Colonic mucosa (tissue), 4 donors: ENCODE results near the gene PRLHR. TPM values are rescaled to one million over a fixed set of nuclear protein-coding genes. Genes with fewer than 3 reads are reported as not detected.

Experiments
- DNase-seq: peaks from one replicate; pipeline ENCODE4 v3.0.0-alpha.2; 2020
- H3K27ac ChIP-seq: fragments of 200-600 bp; one replicate; pipeline ENCODE4 v1.8.0; 2021
- H3K27me3 ChIP-seq: fragments of 200-600 bp; one replicate; pipeline ENCODE4 v1.8.0; 2021
- H3K36me3 ChIP-seq: fragments of 200-600 bp; one replicate; pipeline ENCODE4 v1.8.0; 2021
- H3K4me1 ChIP-seq: fragments of 200-600 bp; one replicate; pipeline ENCODE4 v1.8.0; 2021; ENCODE audit warnings: mild to moderate bottlenecking
- H3K4me3 ChIP-seq: fragments of 200-600 bp; one replicate; pipeline ENCODE4 v1.8.0; 2021
- H3K9ac ChIP-seq, 2 donors: one replicate each; pipeline ENCODE4 v1.7.0; 2013; ENCODE audit warnings: control low read depth in 2 of 2, low read depth in 2 of 2, low read length in 2 of 2
- H3K9me3 ChIP-seq: fragments of 200-600 bp; one replicate; pipeline ENCODE4 v1.8.0; 2021
- intact Hi-C: fragments of 100-400 bp; cut with DNase I; formaldehyde crosslinking; loops from one replicate; pipeline ENCODE4 v1.14.1; 2022
- total RNA-seq, 2 donors: library from RNA; stranded (reverse); fragmentation: NEBNext Ultra II Directional in 1 of 2; extraction: Animal tissue kit (Norgen Biotek cat#: 25700) in 1 of 2; gene quantifications; one replicate each; pipeline ENCODE4 v1.2.1, GENCODE V29; 2021
- TF ChIP-seq, protein P1 (sequence below): fragments of 200-600 bp; IDR thresholded peaks from one replicate; pipeline ENCODE4 v1.8.0; 2022; ENCODE audit warnings: antibody characterized with exemption, mild to moderate bottlenecking
- donor health status: healthy.
- donor health status: DM: no; HTN: no; CAD: no.
- donor health status: DM: no; HTN: no; CAD: no.

Gene PRLHR
- total RNA-seq, 2 donors from 2014 or later = not detected

DNA sequence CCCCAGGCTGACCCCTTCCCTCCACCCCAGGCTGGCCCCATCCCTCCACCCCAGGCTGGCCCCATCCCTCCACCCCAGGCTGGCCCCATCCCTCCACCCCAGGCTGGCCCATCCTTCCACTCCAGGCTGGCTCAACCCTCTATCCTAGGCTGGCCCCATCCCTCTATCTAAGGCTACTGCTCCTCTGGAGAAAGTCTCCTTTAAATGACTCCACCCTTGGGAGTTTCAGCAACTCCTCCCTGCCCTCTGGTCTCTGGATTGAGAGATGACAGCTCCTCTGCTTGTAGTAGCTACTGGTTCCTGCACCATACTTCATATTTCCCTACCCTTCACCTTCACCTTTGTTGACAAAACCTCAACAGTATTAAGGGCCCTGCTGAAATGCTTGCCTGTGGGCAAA, 8.5 kb downstream of the PRLHR start:
- Histone ChIP-seq H3K9ac (no peak overlapping the region), H3K27ac (no peak overlapping the region), H3K36me3 (no peaks in the 10 kb centered on the region), H3K4me1 (no peaks in the 10 kb centered on the region), H3K9me3 (no peaks in the 10 kb centered on the region), H3K4me3 (no peak overlapping the region), H3K27me3 (no peaks in the 10 kb centered on the region)
- TF ChIP-seq, protein P1, sequence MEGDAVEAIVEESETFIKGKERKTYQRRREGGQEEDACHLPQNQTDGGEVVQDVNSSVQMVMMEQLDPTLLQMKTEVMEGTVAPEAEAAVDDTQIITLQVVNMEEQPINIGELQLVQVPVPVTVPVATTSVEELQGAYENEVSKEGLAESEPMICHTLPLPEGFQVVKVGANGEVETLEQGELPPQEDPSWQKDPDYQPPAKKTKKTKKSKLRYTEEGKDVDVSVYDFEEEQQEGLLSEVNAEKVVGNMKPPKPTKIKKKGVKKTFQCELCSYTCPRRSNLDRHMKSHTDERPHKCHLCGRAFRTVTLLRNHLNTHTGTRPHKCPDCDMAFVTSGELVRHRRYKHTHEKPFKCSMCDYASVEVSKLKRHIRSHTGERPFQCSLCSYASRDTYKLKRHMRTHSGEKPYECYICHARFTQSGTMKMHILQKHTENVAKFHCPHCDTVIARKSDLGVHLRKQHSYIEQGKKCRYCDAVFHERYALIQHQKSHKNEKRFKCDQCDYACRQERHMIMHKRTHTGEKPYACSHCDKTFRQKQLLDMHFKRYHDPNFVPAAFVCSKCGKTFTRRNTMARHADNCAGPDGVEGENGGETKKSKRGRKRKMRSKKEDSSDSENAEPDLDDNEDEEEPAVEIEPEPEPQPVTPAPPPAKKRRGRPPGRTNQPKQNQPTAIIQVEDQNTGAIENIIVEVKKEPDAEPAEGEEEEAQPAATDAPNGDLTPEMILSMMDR = no peak
- intact Hi-C loops = no loop called here
- no peak for DNase-seq

DNA sequence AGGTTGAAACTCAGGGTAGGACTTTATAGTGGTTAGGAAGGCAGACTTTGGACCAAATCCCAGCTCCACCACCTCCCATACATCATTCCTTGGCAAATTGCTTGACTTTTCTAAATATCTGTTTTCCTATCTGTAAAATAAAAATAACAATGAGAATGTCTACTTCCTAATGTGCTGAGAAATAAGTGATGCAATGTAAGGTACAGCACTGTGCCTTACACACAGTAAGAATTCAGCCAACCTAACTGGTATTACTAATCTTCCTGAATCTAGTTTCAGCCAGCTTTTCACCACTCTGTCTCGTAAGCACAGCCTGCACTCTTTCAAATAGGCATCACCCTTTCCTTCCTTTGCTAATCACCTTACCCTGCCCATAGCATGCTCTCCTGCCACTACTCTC, 9.7 kb downstream of the PRLHR start:
- intact Hi-C loops = no loop called here
- Histone ChIP-seq H3K4me1 (no peaks in the 10 kb centered on the region), H3K4me3 (no peak overlapping the region), H3K9ac (no peak overlapping the region), H3K9me3 (no peaks in the 10 kb centered on the region), H3K36me3 (no peaks in the 10 kb centered on the region), H3K27ac (no peak overlapping the region), H3K27me3 (no peaks in the 10 kb centered on the region)
- DNase-seq = no peak
- TF ChIP-seq, protein P1 = no peak

DNA sequence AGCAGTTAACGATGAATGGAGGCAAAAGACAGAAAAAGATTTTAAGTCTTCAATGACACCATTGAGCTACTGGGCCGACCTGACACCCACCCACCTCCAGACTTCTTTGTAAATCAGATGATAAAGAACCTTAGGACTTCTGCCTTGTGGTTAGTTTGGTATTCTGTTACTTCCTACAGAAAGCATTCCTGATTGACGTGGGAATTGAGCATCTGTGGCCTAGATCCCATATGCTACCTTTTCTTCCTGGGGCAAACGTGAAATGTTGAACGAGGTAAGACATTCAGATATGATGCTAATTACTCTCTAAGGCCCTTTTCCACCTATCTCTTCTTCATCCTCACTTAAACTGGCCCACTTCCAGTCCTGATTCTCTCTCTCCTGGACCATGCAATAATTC, 10.2 kb downstream of the PRLHR start:
- no peaks in the 10 kb centered on the region for H3K9me3 ChIP-seq
- H3K36me3 ChIP-seq = no peaks in the 10 kb centered on the region
- no peak overlapping the region for H3K4me3 ChIP-seq
- TF ChIP-seq, protein P1 = no peak
- intact Hi-C loops = no loop called here
- H3K9ac ChIP-seq = no peak overlapping the region
- DNase-seq = no peak
- no peaks in the 10 kb centered on the region for H3K27me3 ChIP-seq
- H3K4me1 ChIP-seq = no peaks in the 10 kb centered on the region
- no peak overlapping the region for H3K27ac ChIP-seq

DNA sequence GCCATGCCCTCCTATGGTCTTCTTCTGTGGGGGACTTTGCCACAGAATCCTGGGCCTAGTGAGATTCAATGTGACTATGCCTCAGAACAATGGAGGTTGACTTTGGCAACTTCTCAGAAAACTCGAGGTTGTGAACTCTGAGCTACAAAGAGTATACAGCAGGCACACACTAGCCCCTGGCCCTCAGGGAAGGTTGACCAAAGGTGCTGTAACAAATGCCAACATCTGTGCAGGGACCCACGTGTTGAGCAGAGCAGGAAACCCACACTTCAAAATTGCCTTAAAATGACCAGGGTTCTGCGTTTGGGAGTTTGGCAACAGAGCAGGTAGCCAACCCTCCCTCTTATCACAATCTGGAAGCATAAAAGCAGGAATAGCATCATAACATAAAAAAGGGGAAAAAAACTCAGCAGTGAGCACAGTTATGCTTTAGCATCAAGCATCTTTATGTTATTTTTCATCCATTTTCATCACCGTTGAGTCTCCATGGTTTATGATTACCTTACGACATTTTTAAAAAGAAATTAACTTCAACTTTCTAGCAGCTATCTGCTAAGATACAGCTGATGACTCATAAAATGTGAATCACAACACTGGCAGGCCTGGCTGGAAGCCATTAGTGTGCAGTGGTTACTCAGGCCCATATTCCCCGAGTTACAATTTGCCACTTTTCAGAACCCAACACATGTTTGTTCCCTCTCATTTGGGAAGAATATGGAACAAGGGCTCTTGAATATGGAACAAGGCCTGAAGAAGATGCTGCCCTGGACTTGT, 11.1 kb downstream of the PRLHR start:
- no peaks in the 10 kb centered on the region for H3K36me3 ChIP-seq
- no peak overlapping the region for H3K9ac ChIP-seq
- no peak overlapping the region for H3K4me3 ChIP-seq
- DNase-seq = no peak
- H3K27me3 ChIP-seq = no peaks in the 10 kb centered on the region
- intact Hi-C loops = no loop called here
- no peaks in the 10 kb centered on the region for H3K4me1 ChIP-seq
- TF ChIP-seq, protein P1 = no peak
- no peak overlapping the region for H3K27ac ChIP-seq
- no peaks in the 10 kb centered on the region for H3K9me3 ChIP-seq

DNA sequence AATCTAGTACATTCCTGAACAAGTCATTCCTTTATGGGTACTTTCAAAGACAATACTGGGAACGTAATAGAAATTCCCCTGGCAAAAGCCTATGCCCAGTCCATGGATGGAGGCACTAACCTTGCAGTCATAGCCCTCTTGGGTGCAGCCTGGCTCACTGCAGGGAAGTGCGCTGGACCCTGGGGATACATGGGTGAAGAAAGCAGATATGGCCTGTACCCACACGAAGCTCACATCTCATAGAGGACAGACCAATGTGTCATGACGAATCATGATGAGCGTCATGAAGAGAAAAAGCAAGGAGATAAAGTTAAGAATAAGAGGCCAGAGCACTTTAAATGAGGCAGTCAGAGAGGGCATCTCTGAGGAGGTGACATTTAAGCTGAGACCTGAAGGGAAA, 11.8 kb downstream of the PRLHR start:
- intact Hi-C loops = no loop called here
- TF ChIP-seq, protein P1 = no peak
- no peaks in the 10 kb centered on the region for H3K36me3 ChIP-seq
- H3K27ac ChIP-seq = no peak overlapping the region
- H3K9me3 ChIP-seq = no peaks in the 10 kb centered on the region
- H3K27me3 ChIP-seq = no peaks in the 10 kb centered on the region
- no peak for DNase-seq
- H3K4me1 ChIP-seq = no peaks in the 10 kb centered on the region
- no peak overlapping the region for H3K9ac ChIP-seq
- H3K4me3 ChIP-seq = no peak overlapping the region
